ENCODE measurements around the gene UMPS. TPM values are rescaled to one million over a fixed set of nuclear protein-coding genes. Genes with fewer than 3 reads are reported as not detected.
"Not testable (repeated sequence)": the region's sequence is repeated elsewhere in the genome, so short reads cannot be mapped to it uniquely, and the experiment has no call there.

Gene UMPS
- total RNA-seq, 1 donor from 2014 or later = 18.3 TPM

DNA sequence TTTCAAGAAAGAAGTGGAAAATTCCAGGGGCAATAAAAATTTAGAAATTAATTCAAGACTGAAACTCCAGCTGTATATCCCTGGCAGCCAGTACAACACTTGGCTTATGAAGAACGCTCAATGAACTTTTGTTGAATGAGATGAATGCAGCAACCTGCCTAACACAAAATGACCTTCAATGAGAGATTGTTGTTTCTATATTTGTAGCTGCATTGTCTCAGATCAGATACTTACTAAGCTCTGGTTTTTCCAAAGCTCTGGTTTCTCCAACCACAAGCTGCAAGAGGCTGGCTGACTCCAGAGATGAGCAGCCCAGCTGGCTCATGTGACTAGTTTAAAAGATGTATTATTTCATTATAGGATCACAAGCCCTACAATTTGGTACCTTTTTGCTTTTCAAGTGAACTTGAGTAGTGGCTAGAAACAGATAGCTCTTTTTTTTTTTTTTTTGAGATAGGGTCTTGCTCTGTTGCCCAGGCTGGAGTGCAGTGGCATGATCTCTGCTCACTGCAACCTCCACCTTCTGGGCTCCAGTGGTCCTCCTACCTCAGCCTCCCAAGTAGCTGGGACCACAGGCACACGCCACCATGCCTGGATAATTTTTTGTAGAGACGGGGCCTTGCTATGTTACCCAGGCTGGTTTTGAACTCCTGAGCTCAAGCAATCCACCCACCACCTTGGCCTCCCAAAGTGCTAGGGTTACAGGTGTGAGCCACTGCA is 57.4 kb downstream of the UMPS start:
- intact Hi-C loops (cut with DNase I) = no loop called here
- no peak for DNase-seq (ENCODE audit: low spot score)
- ATAC-seq = no peak

DNA sequence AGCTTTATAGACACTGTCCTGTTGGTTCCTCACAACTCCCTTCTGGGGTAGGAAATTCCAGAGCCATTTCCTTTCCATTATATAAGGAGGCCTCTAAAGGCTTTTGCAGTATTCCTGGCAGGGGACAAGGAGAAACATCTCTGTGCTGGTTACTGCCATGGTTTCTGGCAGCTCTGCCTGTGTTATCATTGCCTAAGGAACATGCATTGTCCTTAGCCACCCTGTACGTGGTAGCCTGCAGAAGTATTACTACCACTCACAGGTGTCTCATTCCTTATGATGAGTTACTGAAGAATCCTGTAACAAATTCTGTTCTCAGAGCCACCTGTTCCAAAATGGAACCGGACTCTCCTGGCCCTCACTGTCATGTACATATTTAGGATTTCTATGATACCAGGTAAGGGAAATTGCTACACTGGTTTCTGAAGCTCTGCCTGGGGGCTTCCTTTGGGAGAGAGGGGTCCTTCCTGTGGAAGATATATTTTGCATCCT is 58.0 kb downstream of the UMPS start:
- no peak for ATAC-seq
- intact Hi-C loops (cut with DNase I) = no loop called here
- no peak for DNase-seq (ENCODE audit: low spot score)

DNA sequence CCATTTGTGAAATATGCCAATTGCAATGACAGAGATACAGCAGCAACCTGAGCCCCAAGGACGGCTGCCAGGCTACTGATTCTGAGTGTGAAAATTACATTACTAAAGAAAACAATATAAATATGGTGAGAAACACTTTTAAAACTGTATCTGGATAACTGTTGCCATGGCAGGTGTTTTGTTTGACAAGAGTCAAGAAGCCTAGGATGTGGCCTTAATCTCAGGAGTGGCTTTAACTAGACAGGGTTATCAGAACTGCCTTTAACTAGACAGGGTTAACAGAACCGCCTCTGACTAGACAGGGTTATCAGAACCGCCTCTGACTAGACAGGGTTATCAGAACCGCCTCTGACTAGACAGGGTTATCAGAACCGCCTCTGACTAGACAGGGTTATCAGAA is 58.9 kb downstream of the UMPS start:
- DNase-seq (ENCODE audit: low spot score); ATAC-seq; intact Hi-C loops (cut with DNase I): not testable (repeated sequence)

DNA sequence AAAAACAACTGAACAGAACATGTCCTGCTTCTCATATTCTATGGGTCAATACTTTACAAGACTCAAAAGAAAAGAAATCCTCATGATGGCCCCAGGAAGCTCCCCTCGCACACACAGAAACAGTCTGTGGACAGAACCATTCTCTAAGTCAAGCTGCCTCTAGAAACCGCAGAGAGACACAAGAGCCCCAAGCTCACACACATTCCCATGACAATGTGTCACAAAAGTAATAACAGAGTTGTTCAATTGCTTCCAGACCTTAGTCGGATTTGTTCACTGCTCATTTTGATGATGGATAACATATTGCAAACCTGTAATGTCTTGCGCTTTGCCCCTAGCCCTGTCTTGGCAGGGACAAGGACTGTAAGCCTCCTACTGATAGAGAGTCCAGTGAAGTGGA is 60.9 kb downstream of the UMPS start:
- intact Hi-C loops (cut with DNase I) = no loop called here
- no peak for DNase-seq (ENCODE audit: low spot score)
- ATAC-seq = peak; percentile 48

DNA sequence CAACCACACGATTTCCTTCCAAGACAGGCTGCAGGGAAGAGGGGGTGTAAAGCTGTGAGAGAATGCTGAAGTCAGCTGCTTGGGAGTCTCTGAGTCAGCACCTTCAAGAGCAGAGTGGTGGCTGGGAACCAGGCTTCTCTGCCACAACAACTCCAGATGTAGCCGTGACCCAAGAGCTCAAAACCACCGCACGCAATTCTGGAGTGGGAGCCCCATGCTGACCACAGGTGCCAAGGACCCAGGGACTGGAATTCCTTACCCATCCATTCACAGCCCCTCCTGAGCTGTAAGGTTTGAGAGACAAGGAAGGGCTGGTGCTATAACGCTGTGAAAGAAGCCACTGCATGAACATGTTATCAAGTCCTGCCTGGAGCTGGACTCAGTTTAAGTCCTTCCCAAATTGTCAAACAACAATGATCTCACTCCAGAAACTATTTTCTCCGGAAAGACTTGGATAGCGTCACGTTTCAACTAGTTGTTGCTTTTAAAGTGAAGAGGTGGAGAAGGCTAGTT is 61.4 kb downstream of the UMPS start:
- DNase-seq (ENCODE audit: low spot score) = peak; percentile 70
- intact Hi-C loops (cut with DNase I) = no loop called here
- ATAC-seq = peak; percentile 86

DNA sequence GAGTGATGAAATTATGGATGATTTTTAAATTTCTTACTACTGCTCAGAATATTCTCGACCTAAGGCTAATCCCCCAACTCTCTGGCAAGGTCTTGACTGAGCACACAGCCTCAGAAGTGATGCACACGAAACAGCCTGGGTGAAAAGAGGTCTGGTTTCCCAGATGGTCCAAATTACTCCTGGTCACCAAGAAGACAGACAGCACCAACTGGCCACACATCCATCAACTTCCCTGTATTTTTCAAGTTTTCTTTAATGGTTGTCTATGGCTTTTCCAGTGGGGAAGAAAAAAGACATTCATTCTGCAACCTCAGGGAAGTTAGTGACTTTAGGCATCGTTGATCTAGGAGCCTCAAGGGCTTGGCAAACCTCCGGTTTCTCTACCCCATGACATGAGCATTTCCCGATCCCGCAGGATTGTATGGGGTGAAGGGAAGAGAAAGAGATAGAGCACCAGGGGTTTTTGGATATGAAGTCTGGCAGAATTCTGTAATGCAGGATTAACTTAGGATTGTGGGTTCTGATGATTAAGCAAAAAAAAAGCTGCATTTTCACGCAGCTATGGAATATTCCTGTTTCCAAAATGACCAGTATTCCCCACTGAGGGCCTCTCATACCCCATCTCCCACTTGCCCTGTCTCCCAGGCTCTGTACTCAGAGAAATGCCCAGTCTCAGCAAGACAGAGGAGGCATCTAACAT is 62.2 kb downstream of the UMPS start:
- DNase-seq (ENCODE audit: low spot score) (no peak), ATAC-seq (no peak)
- intact Hi-C loops (cut with DNase I) = no loop called here

DNA sequence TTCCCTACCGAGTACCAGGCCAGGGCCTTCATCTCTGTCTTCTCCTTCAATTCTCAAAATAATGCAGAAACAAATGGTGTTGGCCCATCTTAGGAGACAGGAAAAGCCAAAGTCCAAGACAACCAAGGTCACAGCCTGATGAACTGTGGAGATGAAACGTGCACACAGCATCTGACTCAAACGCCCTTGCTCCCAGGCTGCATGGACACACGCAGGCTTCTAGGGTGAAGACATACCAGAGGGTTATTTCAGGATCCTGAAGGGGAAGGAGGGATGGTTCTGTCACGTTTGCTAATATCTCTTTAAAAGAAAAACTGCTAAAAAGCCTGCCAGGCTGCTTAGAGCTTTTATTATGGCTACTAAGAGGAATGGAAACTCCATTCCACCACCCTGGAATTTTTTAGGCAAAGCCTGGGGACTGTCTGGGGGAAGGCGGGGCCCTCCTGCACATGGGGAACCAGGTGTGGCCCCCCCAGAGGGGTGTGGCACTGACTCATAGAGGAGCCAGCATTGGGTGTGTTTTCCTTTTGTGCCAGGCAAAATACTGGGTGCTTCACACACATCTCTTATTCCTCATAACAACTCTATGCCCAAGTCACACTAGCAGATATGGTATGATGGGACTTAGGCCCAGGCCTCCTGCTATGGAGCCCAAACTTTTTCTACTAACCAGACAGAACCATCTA is 62.9 kb downstream of the UMPS start:
- no peak for ATAC-seq
- DNase-seq (ENCODE audit: low spot score) = no peak
- intact Hi-C loops (cut with DNase I) = no loop called here

DNA sequence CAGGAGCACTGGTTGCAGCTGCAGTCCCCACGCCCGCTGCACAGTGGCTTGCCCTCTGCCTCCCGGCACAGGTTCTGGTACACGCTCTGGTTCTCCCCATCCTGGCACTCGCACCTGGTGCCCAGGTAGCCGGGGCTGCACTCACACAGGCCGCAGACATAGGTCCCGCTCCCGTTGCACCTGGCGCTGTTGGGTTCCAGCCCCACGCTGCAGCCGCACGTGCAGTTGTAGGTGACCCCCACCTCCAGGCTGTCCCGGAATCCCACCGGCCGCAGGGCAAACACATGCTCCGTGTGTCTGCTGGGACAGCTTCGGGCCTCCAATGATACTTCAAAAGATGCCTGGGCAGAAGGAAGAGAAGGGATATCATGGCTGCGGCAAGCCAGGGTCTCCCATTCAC is 66.2 kb downstream of the UMPS start:
- intact Hi-C loops (cut with DNase I) = no loop called here
- DNase-seq (ENCODE audit: low spot score) (no peak), ATAC-seq (no peak)

DNA sequence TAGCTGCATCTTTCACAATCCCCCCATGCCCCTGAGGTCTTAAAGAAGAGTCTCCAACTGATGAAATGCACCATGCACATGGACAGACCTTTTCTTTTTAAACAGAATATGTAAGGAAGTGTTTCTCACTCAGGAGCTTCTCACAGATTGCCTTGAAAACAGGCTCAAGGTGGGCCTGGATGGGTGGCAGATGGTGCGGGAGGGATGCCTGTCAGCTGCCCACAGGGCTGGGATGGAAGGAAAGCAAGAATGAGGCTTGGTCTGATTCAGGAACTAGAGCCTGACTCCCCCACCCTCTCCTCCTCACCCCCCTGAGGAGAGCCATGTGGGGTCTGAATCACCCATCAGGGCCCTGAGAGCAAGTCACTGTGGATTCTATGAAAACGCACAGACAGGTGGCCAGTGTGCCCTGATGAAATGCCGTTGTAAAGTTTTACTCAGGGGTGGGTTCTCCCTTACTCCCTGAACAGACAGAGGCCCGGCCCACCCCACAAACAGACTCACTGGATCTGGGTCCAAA is 67.2 kb downstream of the UMPS start:
- DNase-seq (ENCODE audit: low spot score) = no peak
- no peak for ATAC-seq
- intact Hi-C loops (cut with DNase I) = no loop called here

Small RNA genes within 50 kb of the gene (microRNA-seq; reads per million reads assigned to microRNA genes)
- gene MIR544B = not detected

Other genes starting within 250 kb of the UMPS start
- 138 TPM for gene ITGB5, start 156.9 kb downstream of the UMPS start, total RNA-seq
- gene MUC13, start 204.3 kb downstream of the UMPS start, total RNA-seq = not detected

Measured in sciatic nerve (tissue), 2 donors.